Ovary (tissue), 9 donors: ENCODE results near the gene SLC51A. TPM values are rescaled to one million over a fixed set of nuclear protein-coding genes. Genes with fewer than 3 reads are reported as not detected.

Source experiments
- DNase-seq, 5 donors: peaks; one replicate each; pipeline ENCODE4 v3.0.0-alpha.2; 2019 to 2020
- H3K27ac ChIP-seq, 2 donors: fragments of 200-600 bp; one replicate each; pipeline versions ENCODE4 v1.5.1 to v1.8.0; 2019 to 2022
- H3K27me3 ChIP-seq: fragments of 200-600 bp; one replicate; pipeline ENCODE4 v1.8.0; 2022
- H3K36me3 ChIP-seq: fragments of 200-600 bp; sonication (generic); one replicate; pipeline ENCODE4 v1.5.1; 2019
- H3K4me1 ChIP-seq: one replicate; pipeline ENCODE4 v1.8.1; 2013; ENCODE audit warnings: mild to moderate bottlenecking, moderate library complexity; ENCODE audit not compliant: insufficient read depth
- H3K4me3 ChIP-seq: fragments of 200-600 bp; sonication (generic); one replicate; pipeline ENCODE4 v1.5.1; 2017
- H3K9me3 ChIP-seq, 2 donors: fragments of 200-600 bp in 1 of 2; sonication (generic) in 1 of 2; one replicate each; pipeline versions ENCODE4 v1.5.1 to v1.8.1; 2013 to 2019; ENCODE audit warnings: mild to moderate bottlenecking in 1 of 2, moderate library complexity in 1 of 2
- EP300 ChIP-seq: sonication (generic); formaldehyde crosslinking; IDR thresholded peaks from one replicate; pipeline ENCODE4 v1.6.1; 2017; ENCODE audit warnings: antibody characterized with exemption
- POLR2A ChIP-seq: fragments of 450-650 bp; IDR thresholded peaks from one replicate; pipeline ENCODE4 v1.6.1; 2017; ENCODE audit warnings: antibody characterized with exemption, mild to moderate bottlenecking, moderate library complexity
- WGBS, 3 donors: extraction: QIAGEN DNeasy Blood & Tissue Kit in 1 of 3; methylation state at CpG; one replicate each; pipeline versions ENCODE4 v1.1.5 to v1.1.7; 2013 to 2017; 5-methylcytosine and 5-hydroxymethylcytosine counted together
- intact Hi-C, 4 donors: fragments of 100-400 bp; cut with DNase I; formaldehyde crosslinking; loops; one replicate each; pipeline versions ENCODE4 v1.11.0 to v1.15.1; 2022 to 2023
- polyA plus RNA-seq, 2 donors: library from polyadenylated mRNA; stranded (reverse); fragments of 200-250 nt in 1 of 2; fragments of 350-450 nt in 1 of 2; fragmentation: Illumina TruSeq in 1 of 2; extraction: RNeasy Lipid Tissue Mini Kit (QIAGEN cat#74804) in 1 of 2; gene quantifications; one replicate each; pipeline ENCODE4 v1.2.3, GENCODE V29; 2013 to 2014
- total RNA-seq, 7 donors: library from RNA; depleted of rRNA in 2 of 7; stranded (reverse); fragments of >200 nt in 2 of 7; fragmentation: NEBNext Ultra II Directional in 3 of 7; extraction: Animal tissue kit (Norgen Biotek cat#: 25700) in 3 of 7; gene quantifications; one replicate each; pipeline versions ENCODE4 v1.1.0 to v1.2.4, GENCODE V29; 2016 to 2023
- TF ChIP-seq, protein P1 (sequence below), 3 donors: fragments of 450-650 bp in 2 of 3; fragments of 200-600 bp in 1 of 3; IDR thresholded peaks; one replicate each; pipeline versions ENCODE4 v1.5.1 to v1.8.0; 2016 to 2022; ENCODE audit warnings: antibody characterized with exemption in 3 of 3, mild to moderate bottlenecking in 1 of 3
- donor health status: DM: no; HTN: no; CAD: no; lungs with moderate emphysema.
- donor health status: DM: no; HTN: no; CAD: no.
- donor health status: Bipolar disorder and iron deficiency.
- donor health status: DM: yes; HTN: yes; CAD: no.
- donor health status: DM: no; HTN: no; CAD: no.
- donor health status: DM: yes; HTN: yes; CAD: no.

Gene SLC51A
- total and polyA plus RNA-seq, 9 donors = 2.6 to 14.2 (median 9.0) TPM

DNA sequence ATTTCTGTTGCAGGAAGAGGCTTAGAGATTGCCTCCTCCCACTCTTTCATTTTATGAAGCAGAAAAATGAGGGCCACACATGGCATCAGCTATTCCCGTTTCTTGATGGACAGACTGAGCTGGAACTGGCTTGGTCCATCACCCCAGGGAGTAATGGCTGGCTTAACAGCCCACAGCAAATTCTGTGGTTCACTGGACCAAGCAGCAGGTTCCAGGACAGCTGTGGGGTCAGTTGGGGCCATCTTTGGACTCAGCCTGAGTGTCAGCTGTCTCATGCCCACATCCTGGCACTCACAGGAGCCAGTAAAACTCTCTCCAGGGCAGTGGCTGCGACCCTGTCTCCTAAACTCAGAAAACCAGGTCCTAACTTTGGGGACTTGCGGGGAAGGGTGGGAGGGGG lies 41.7 kb upstream of the SLC51A start:
- no peaks in the 10 kb centered on the region for H3K36me3 ChIP-seq
- WGBS, 3 donors = 88 to 92% (median 88%) methylated on average over 3 of the region's 3 CpGs

GRCh38 chr3:196175116-196175625 lies 41.2 kb upstream of the SLC51A start:
- WGBS, 3 donors = 81 to 85% (median 84%) methylated on average over 19 of the region's 19 CpGs
- no peak overlapping the region for H3K4me3 ChIP-seq
- intact Hi-C loops = no loop called here
- no peaks in the 10 kb centered on the region for H3K9me3 ChIP-seq
- no peaks in the 10 kb centered on the region for H3K27me3 ChIP-seq
- TF ChIP-seq POLR2A = no peak
- TF ChIP-seq EP300 = no peak
- no peak for DNase-seq
- H3K36me3 ChIP-seq = no peaks in the 10 kb centered on the region
- H3K27ac ChIP-seq = no peak overlapping the region
- no peaks in the 10 kb centered on the region for H3K4me1 ChIP-seq

More for the DNA sequence above, 41.7 kb upstream of the SLC51A start:
- no peaks in the 10 kb centered on the region for H3K9me3 ChIP-seq
- no peak for DNase-seq
- no peak overlapping the region for H3K4me3 ChIP-seq
- TF ChIP-seq POLR2A (no peak), EP300 (no peak)
- TF ChIP-seq, protein P1, sequence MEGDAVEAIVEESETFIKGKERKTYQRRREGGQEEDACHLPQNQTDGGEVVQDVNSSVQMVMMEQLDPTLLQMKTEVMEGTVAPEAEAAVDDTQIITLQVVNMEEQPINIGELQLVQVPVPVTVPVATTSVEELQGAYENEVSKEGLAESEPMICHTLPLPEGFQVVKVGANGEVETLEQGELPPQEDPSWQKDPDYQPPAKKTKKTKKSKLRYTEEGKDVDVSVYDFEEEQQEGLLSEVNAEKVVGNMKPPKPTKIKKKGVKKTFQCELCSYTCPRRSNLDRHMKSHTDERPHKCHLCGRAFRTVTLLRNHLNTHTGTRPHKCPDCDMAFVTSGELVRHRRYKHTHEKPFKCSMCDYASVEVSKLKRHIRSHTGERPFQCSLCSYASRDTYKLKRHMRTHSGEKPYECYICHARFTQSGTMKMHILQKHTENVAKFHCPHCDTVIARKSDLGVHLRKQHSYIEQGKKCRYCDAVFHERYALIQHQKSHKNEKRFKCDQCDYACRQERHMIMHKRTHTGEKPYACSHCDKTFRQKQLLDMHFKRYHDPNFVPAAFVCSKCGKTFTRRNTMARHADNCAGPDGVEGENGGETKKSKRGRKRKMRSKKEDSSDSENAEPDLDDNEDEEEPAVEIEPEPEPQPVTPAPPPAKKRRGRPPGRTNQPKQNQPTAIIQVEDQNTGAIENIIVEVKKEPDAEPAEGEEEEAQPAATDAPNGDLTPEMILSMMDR (IDR thresholded peaks at IDR 0.05) = no peak
- intact Hi-C loops = no loop called here
- H3K4me1 ChIP-seq = no peaks in the 10 kb centered on the region
- no peak overlapping the region for H3K27ac ChIP-seq
- H3K27me3 ChIP-seq = no peaks in the 10 kb centered on the region

DNA sequence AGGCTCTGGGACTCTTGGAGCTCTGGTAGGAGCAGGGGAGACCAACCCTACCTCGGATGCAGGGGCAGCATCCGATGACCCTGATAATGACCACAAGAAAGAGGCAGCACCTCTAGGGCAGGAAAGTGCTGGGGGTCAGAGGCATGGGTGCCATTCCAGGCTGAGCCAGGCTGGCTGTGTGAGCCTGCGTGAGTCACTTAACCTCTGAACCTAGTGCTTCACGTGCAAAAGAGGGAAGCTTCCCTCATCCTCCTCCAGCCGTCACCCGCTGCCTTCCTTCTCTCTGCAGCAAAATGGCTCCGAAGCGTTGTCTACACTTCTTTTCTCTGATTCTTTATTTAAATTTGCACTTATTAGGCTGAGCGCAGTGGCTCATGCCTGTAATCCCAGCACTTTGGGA lies 40.6 kb upstream of the SLC51A start:
- TF ChIP-seq, protein P1 (IDR thresholded peaks at IDR 0.05) = no peak
- no peak for TF ChIP-seq EP300
- Histone ChIP-seq H3K36me3 (no peaks in the 10 kb centered on the region), H3K9me3 (no peaks in the 10 kb centered on the region), H3K27me3 (no peaks in the 10 kb centered on the region), H3K27ac (no peak overlapping the region), H3K4me1 (no peaks in the 10 kb centered on the region), H3K4me3 (no peak overlapping the region)
- 87 to 91% (median 90%) methylated on average over 9 of the region's 9 CpGs for WGBS, 3 donors
- intact Hi-C loops = no loop called here
- DNase-seq = no peak

- no peaks in the 10 kb centered on the region for H3K4me1 ChIP-seq
- no peaks in the 10 kb centered on the region for H3K36me3 ChIP-seq
- no peak overlapping the region for H3K4me3 ChIP-seq
- no peak overlapping the region for H3K27ac ChIP-seq
- no peaks in the 10 kb centered on the region for H3K9me3 ChIP-seq
- H3K27me3 ChIP-seq = no peaks in the 10 kb centered on the region
- DNase-seq = no peak
- intact Hi-C loops = no loop called here
- TF ChIP-seq POLR2A (no peak), EP300 (no peak)
- TF ChIP-seq, protein P1 (IDR thresholded peaks at IDR 0.05) = no peak
- 51 to 59% (median 59%) methylated on average over 16 of the region's 16 CpGs for WGBS, 3 donors
Measured at GRCh38 chr3:196177567-196177966, 38.8 kb upstream of the SLC51A start.

- DNase-seq = no peak
- intact Hi-C loops = no loop called here
- 31 to 36% (median 34%) methylated on average over 4 of the region's 4 CpGs for WGBS, 3 donors
- H3K9me3 ChIP-seq = no peaks in the 10 kb centered on the region
- no peak for TF ChIP-seq POLR2A
- TF ChIP-seq, protein P1 (IDR thresholded peaks at IDR 0.05) = no peak
- TF ChIP-seq EP300 = no peak
- H3K27ac ChIP-seq = no peak overlapping the region
- no peak overlapping the region for H3K4me3 ChIP-seq
- H3K27me3 ChIP-seq = no peaks in the 10 kb centered on the region
- no peaks in the 10 kb centered on the region for H3K36me3 ChIP-seq
- no peaks in the 10 kb centered on the region for H3K4me1 ChIP-seq
Measured at GRCh38 chr3:196177967-196178366, 38.4 kb upstream of the SLC51A start.
